Endothelial cell of umbilical vein (primary cell): Measurements from ENCODE around the gene CDK5RAP2. TPM values are rescaled to one million over a fixed set of nuclear protein-coding genes. Genes with fewer than 3 reads are reported as not detected.

Experiments used
- BruUV-seq: library from RNA; stranded (reverse); fragments of 400-500 nt; replicated peaks from 2 replicates; lab custom pipeline; 2021; lab: Mats Ljungman, UMichigan
- CTCF ChIA-PET: fragments of 300-600, 350-600 bp; sonication (Branson Sonifier 250); formaldehyde crosslinking; loops from one replicate; lab custom pipeline; 2021; ENCODE audit warnings: antibody characterized with exemption, inconsistent platforms; lab: Charles Lee
- POLR2A ChIA-PET: fragments of 300-600, 350-600 bp; sonication (Branson Sonifier 250); formaldehyde crosslinking; loops from one replicate; lab custom pipeline; 2021; ENCODE audit warnings: antibody characterized with exemption, inconsistent platforms; lab: Charles Lee
- DNase-seq: peaks from one replicate; pipeline ENCODE4 v3.0.0-alpha.2; 2011; ENCODE audit warnings: low read depth, low spot score
- FAIRE-seq: peaks from 2 replicates; lab custom pipeline; 2011; peaks lifted over from hg19 to GRCh38; lab: Jason Lieb, UNC
- H2AFZ ChIP-seq: 2 replicates; pipeline ENCODE4 v1.6.0; 2012; ENCODE audit warnings: low read depth, low read length, control low read depth, inconsistent platforms
- H3K27ac ChIP-seq: 2 replicates; pipeline ENCODE4 v1.5.1; 2011; ENCODE audit warnings: low read depth, mild to moderate bottlenecking, control low read depth, low read length, moderate library complexity; ENCODE audit not compliant: insufficient read depth
- H3K27me3 ChIP-seq, 2 experiments: 2 replicates each; pipeline versions ENCODE4 v1.6.0 to v1.6.1; 2011; ENCODE audit warnings: low read length in 2 of 2, mixed read lengths in 1 of 2; ENCODE audit not compliant: control insufficient read depth in 2 of 2, insufficient read depth in 2 of 2
- H3K36me3 ChIP-seq, 2 experiments: 2 replicates in 1 of 2; 3 replicates in 1 of 2; pipeline ENCODE4 v1.5.1; 2011; ENCODE audit warnings: low read length in 2 of 2, mild to moderate bottlenecking in 1 of 2, moderate library complexity in 1 of 2; ENCODE audit not compliant: control insufficient read depth in 2 of 2, insufficient read depth in 2 of 2; ENCODE audit errors: extremely low read depth in 1 of 2
- H3K4me1 ChIP-seq: 3 replicates; pipeline ENCODE4 v1.5.1; 2011; ENCODE audit warnings: mild to moderate bottlenecking, low read length; ENCODE audit not compliant: control insufficient read depth, insufficient read depth; ENCODE audit errors: extremely low read depth
- H3K4me2 ChIP-seq: 2 replicates; pipeline ENCODE4 v1.6.1; 2011; ENCODE audit warnings: low read length, control low read depth, mixed read lengths; ENCODE audit not compliant: insufficient read depth
- H3K4me3 ChIP-seq, 3 experiments: fragments of 200-600 bp in 1 of 3; sonication (generic), shearing (Covaris generic) in 1 of 3; replicated peaks in 1 of 3; 2 replicates each; pipeline ENCODE4 v1.5.1; 2011 to 2016; ENCODE audit warnings: control low read depth in 3 of 3, low read length in 3 of 3, mild to moderate bottlenecking in 2 of 3, inconsistent platforms in 1 of 3, low read depth in 1 of 3, moderate library complexity in 1 of 3; ENCODE audit not compliant: insufficient read depth in 1 of 3
- H3K79me2 ChIP-seq: 2 replicates; pipeline ENCODE4 v1.6.0; 2012; ENCODE audit warnings: low read length, inconsistent platforms; ENCODE audit not compliant: control insufficient read depth, insufficient read depth
- H3K9ac ChIP-seq: replicated peaks from 2 replicates; pipeline ENCODE3; 2011; ENCODE audit warnings: low read length, control low read depth; ENCODE audit not compliant: insufficient read depth; ENCODE audit errors: extremely low read depth
- H3K9me1 ChIP-seq: replicated peaks from 3 replicates; pipeline ENCODE4 v1.6.0; 2011; ENCODE audit warnings: mild to moderate bottlenecking, low read length; ENCODE audit not compliant: control insufficient read depth, insufficient read depth; ENCODE audit errors: extremely low read depth
- H3K9me3 ChIP-seq: replicated peaks from 2 replicates; pipeline ENCODE4 v1.5.1; 2012; ENCODE audit warnings: low read length, inconsistent platforms; ENCODE audit not compliant: control insufficient read depth, insufficient read depth
- H4K20me1 ChIP-seq: replicated peaks from 2 replicates; pipeline ENCODE3; 2011; ENCODE audit warnings: mild to moderate bottlenecking, low read length; ENCODE audit not compliant: control insufficient read depth, insufficient read depth; ENCODE audit errors: extremely low read depth
- CTCF ChIP-seq, 2 donors: IDR thresholded peaks; 1 replicate in 1 of 2; 2 replicates in 1 of 2; pipeline ENCODE4 v1.5.1; 2011; ENCODE audit warnings: low read length in 2 of 2, mild to moderate bottlenecking in 2 of 2, moderate library complexity in 2 of 2, control low read depth in 1 of 2, inconsistent platforms in 1 of 2, low read depth in 1 of 2; ENCODE audit not compliant: insufficient read depth in 1 of 2; ENCODE audit errors: extremely low read depth in 1 of 2
- EZH2 ChIP-seq: IDR thresholded peaks from 2 replicates; pipeline ENCODE4 v1.6.1; 2012; ENCODE audit warnings: borderline replicate concordance, low read depth, mild to moderate bottlenecking, moderate library complexity, low read length, inconsistent platforms; ENCODE audit not compliant: severe bottlenecking
- FOS ChIP-seq: IDR thresholded peaks from 2 replicates; pipeline ENCODE4 v1.6.1; 2011; ENCODE audit warnings: mild to moderate bottlenecking, low read length, moderate library complexity, borderline replicate concordance; ENCODE audit not compliant: insufficient read depth
- GATA2 ChIP-seq: IDR thresholded peaks from 2 replicates; pipeline ENCODE4 v1.7.0; 2011; ENCODE audit warnings: low read depth, mild to moderate bottlenecking, moderate library complexity, mixed read lengths, low read length; ENCODE audit not compliant: insufficient read length, insufficient read depth
- JUN ChIP-seq: IDR thresholded peaks from 2 replicates; pipeline ENCODE4 v1.6.1; 2011; ENCODE audit warnings: borderline replicate concordance, low read depth; ENCODE audit not compliant: insufficient read length, insufficient read depth
- MAX ChIP-seq: IDR thresholded peaks from 2 replicates; pipeline ENCODE4 v1.6.1; 2011; ENCODE audit not compliant: insufficient read depth, insufficient read length
- MYC ChIP-seq: IDR thresholded peaks from one replicate; pipeline ENCODE4 v1.6.1; 2011; ENCODE audit warnings: mild to moderate bottlenecking, low read depth, low read length
- POLR2A ChIP-seq: IDR thresholded peaks from 2 replicates; pipeline ENCODE4 v1.6.1; 2012; ENCODE audit warnings: low read depth, mild to moderate bottlenecking, control low read depth, low read length
- POLR2AphosphoS5 ChIP-seq: IDR thresholded peaks from 2 replicates; pipeline ENCODE4 v1.6.1; 2012; ENCODE audit warnings: low read depth, mild to moderate bottlenecking, control low read depth, low read length, moderate library complexity; ENCODE audit not compliant: insufficient read depth
- dilution Hi-C: fragments of 300-500 bp; cut with MboI; formaldehyde crosslinking; loops from one replicate; pipeline ENCODE4 v1.15.0; 2019; ENCODE audit warnings: low sequenced_read_pairs; ENCODE audit not compliant: extremely low pct_ligation_motif_present
- intact Hi-C: fragments of 100-400 bp; cut with micrococcal nuclease; formaldehyde crosslinking; loops from one replicate; pipeline ENCODE4 v1.10.0; 2022
- polyA plus RNA-seq, 4 experiments: library from polyadenylated mRNA; depleted of rRNA in 3 of 4; stranded (reverse) in 3 of 4; unstranded in 1 of 4; fragments of >200 nt; gene quantifications; 2 replicates each; pipeline versions ENCODE4 v1.2.1 to v1.2.3, GENCODE V29; 2011 to 2012; ENCODE audit warnings: missing spikeins in 1 of 4
- total RNA-seq: library from RNA; stranded (reverse); gene quantifications from 2 replicates; pipeline ENCODE4 v1.2.3, GENCODE V29; 2021

The CDK5RAP2 gene
- total and polyA plus RNA-seq, 2 donors (not counting 3 experiments of a cell fraction or from before 2014, with no cell fraction given): 17.5 to 56.7 TPM

- Histone ChIP-seq H3K9me1 (no peaks in the 10 kb centered on the region), H3K4me2 (no peak overlapping the region), H4K20me1 (no peaks in the 10 kb centered on the region), H3K27me3 (no peaks in the 10 kb centered on the region), H3K79me2 (no peaks in the 10 kb centered on the region), H3K9ac (no peak overlapping the region), H3K4me1 (no peaks in the 10 kb centered on the region), H3K4me3 (no peak overlapping the region), H3K36me3 (no peaks in the 10 kb centered on the region), H2AFZ (no peak overlapping the region), H3K27ac (no peak overlapping the region), H3K9me3 (no peaks in the 10 kb centered on the region)
- dilution Hi-C loops (no loop called here), intact Hi-C loops (no loop called here)
- POLR2A ChIA-PET: no interaction called here
- FAIRE-seq (no peak), DNase-seq (no peak)
- TF ChIP-seq CTCF (IDR thresholded peaks at IDR 0.05; ENCODE audit: extremely low read depth in 1 of 2, insufficient read depth in 1 of 2, low read depth in 1 of 2, low read length in 2 of 2) (no peak), MYC (no peak), POLR2AphosphoS5 (no peak), FOS (no peak), GATA2 (no peak), EZH2 (no peak), JUN (no peak), POLR2A (no peak), MAX (no peak)
- no TSS peak for BruUV-seq
- CTCF ChIA-PET: no interaction called here
Measured at GRCh38 chr9:120482424-120483186, 97.4 kb downstream of the CDK5RAP2 start.
